H1 (cell line): ENCODE data around the gene TGM4. TPM values are rescaled to one million over a fixed set of nuclear protein-coding genes. Genes with fewer than 3 reads are reported as not detected.
"Not testable (repeated sequence)": the region's sequence is repeated elsewhere in the genome, so short reads cannot be mapped to it uniquely, and the experiment has no call there.

Experiments used
- CTCF ChIA-PET: fragments of 300-600 bp; sonication (Branson Sonifier 250); formaldehyde crosslinking; loops from one replicate; lab custom pipeline; 2021; ENCODE audit not compliant: partially characterized antibody; lab: Charles Lee
- POLR2A ChIA-PET: fragments of 300-600 bp; sonication (Branson Sonifier 250); formaldehyde crosslinking; loops from one replicate; lab custom pipeline; 2021; ENCODE audit warnings: inconsistent platforms; ENCODE audit not compliant: partially characterized antibody; lab: Charles Lee
- DNase-seq, 2 experiments: peaks; one replicate each; pipeline versions ENCODE4 v3.0.0 to v3.0.0-alpha.2; 2010 to 2022; ENCODE audit warnings: low spot score in 2 of 2, low read depth in 1 of 2, mixed read lengths in 1 of 2
- FAIRE-seq: peaks from 2 replicates; lab custom pipeline; 2011; peaks lifted over from hg19 to GRCh38; lab: Jason Lieb, UNC
- H2AFZ ChIP-seq: 2 replicates; pipeline ENCODE4 v1.8.1; 2012; ENCODE audit warnings: low read length, inconsistent platforms
- H2AK5ac ChIP-seq: 2 replicates; pipeline ENCODE4 v1.6.1; 2013; ENCODE audit warnings: low read depth, low read length
- H2BK120ac ChIP-seq: replicated peaks from 2 replicates; pipeline ENCODE3; 2013; ENCODE audit warnings: low read depth, low read length, inconsistent platforms
- H2BK12ac ChIP-seq: 2 replicates; pipeline ENCODE4 v1.6.1; 2013; ENCODE audit warnings: low read depth, low read length
- H2BK15ac ChIP-seq: 2 replicates; pipeline ENCODE4 v1.6.1; 2013; ENCODE audit warnings: low read length
- H2BK20ac ChIP-seq: 2 replicates; pipeline ENCODE4 v1.6.1; 2013; ENCODE audit warnings: low read length
- H2BK5ac ChIP-seq: 2 replicates; pipeline ENCODE4 v1.6.1; 2013; ENCODE audit warnings: low read depth, low read length
- H3K14ac ChIP-seq: 2 replicates; pipeline ENCODE4 v1.6.1; 2013; ENCODE audit warnings: inconsistent platforms; ENCODE audit not compliant: insufficient read length
- H3K18ac ChIP-seq: 2 replicates; pipeline ENCODE4 v1.6.1; 2013; ENCODE audit warnings: low read length; ENCODE audit errors: extremely low read depth
- H3K23ac ChIP-seq: 2 replicates; pipeline ENCODE4 v1.6.1; 2013; ENCODE audit warnings: inconsistent platforms; ENCODE audit not compliant: insufficient read length
- H3K23me2 ChIP-seq: 2 replicates; pipeline ENCODE4 v1.6.1; 2013; ENCODE audit warnings: low read depth, low read length
- H3K27ac ChIP-seq: 2 replicates; pipeline ENCODE4 v1.6.1; 2011; ENCODE audit warnings: low read depth, low read length, inconsistent platforms
- H3K27me3 ChIP-seq, 4 experiments: replicated peaks in 1 of 4; 1 replicate in 1 of 4; 2 replicates in 3 of 4; pipeline versions ENCODE4 v1.6.1 to v1.8.1; 2011 to 2013; ENCODE audit warnings: low read length in 3 of 4, mild to moderate bottlenecking in 3 of 4, inconsistent platforms in 2 of 4, mixed read lengths in 2 of 4, moderate library complexity in 1 of 4; ENCODE audit not compliant: control insufficient read depth in 3 of 4, insufficient read depth in 3 of 4; ENCODE audit errors: extremely low read depth in 1 of 4
- H3K36me3 ChIP-seq, 4 experiments: 2 replicates each; pipeline versions ENCODE4 v1.6.1 to v1.8.1; 2011 to 2013; ENCODE audit warnings: mild to moderate bottlenecking in 4 of 4, low read length in 3 of 4, moderate library complexity in 2 of 4, control low read depth in 1 of 4, inconsistent platforms in 1 of 4; ENCODE audit not compliant: insufficient read depth in 4 of 4, control insufficient read depth in 2 of 4
- H3K4ac ChIP-seq: replicated peaks from 2 replicates; pipeline ENCODE3; 2013; ENCODE audit warnings: low read length, low read depth, mixed read lengths, inconsistent platforms; ENCODE audit not compliant: insufficient read length
- H3K4me1 ChIP-seq, 4 experiments: replicated peaks in 1 of 4; 1 replicate in 1 of 4; 2 replicates in 3 of 4; pipeline versions ENCODE4 v1.6.1 to v1.8.1; 2011 to 2013; ENCODE audit warnings: low read length in 3 of 4, inconsistent platforms in 2 of 4, mixed read lengths in 1 of 4; ENCODE audit not compliant: insufficient read depth in 4 of 4, control insufficient read depth in 3 of 4
- H3K4me2 ChIP-seq, 2 experiments: 2 replicates each; pipeline versions ENCODE4 v1.6.1 to v1.8.1; 2011 to 2013; ENCODE audit warnings: low read depth in 2 of 2, low read length in 2 of 2, control low read depth in 1 of 2, inconsistent platforms in 1 of 2, mild to moderate bottlenecking in 1 of 2; ENCODE audit not compliant: insufficient read depth in 1 of 2
- H3K4me3 ChIP-seq, 4 experiments: fragments of 200-600, 300-600 bp in 1 of 4; sonication (generic), shearing (Covaris generic), sonication (Bioruptor Twin) in 1 of 4; 2 replicates each; pipeline versions ENCODE4 v1.5.1 to v1.8.1; 2011 to 2016; ENCODE audit warnings: low read length in 4 of 4, low read depth in 3 of 4, control low read depth in 2 of 4, inconsistent platforms in 2 of 4, mild to moderate bottlenecking in 2 of 4, mixed read lengths in 1 of 4, moderate library complexity in 1 of 4; ENCODE audit not compliant: insufficient read depth in 2 of 4; ENCODE audit errors: extremely low read depth in 1 of 4
- H3K56ac ChIP-seq: replicated peaks from 2 replicates; pipeline ENCODE3; 2013; ENCODE audit warnings: low read depth, mild to moderate bottlenecking, mixed read lengths, low read length, inconsistent platforms; ENCODE audit not compliant: insufficient read length
- H3K79me1 ChIP-seq: 2 replicates; pipeline ENCODE4 v1.6.1; 2013; ENCODE audit warnings: low read depth, low read length, control low read depth
- H3K79me2 ChIP-seq, 2 experiments: 2 replicates each; pipeline versions ENCODE4 v1.6.1 to v1.8.1; 2012 to 2013; ENCODE audit warnings: low read length in 2 of 2, mild to moderate bottlenecking in 2 of 2, inconsistent platforms in 1 of 2; ENCODE audit not compliant: insufficient read depth in 2 of 2, control insufficient read depth in 1 of 2
- H3K9ac ChIP-seq, 4 experiments: replicated peaks in 1 of 4; 1 replicate in 1 of 4; 2 replicates in 3 of 4; pipeline versions ENCODE4 v1.6.1 to v1.8.1; 2011 to 2013; ENCODE audit warnings: low read depth in 3 of 4, low read length in 3 of 4, control low read depth in 2 of 4, mild to moderate bottlenecking in 2 of 4, moderate library complexity in 2 of 4, inconsistent platforms in 1 of 4; ENCODE audit errors: extremely low read depth in 1 of 4
- H3K9me3 ChIP-seq, 2 experiments: 2 replicates each; pipeline versions ENCODE4 v1.6.1 to v1.8.1; 2012 to 2013; ENCODE audit warnings: mild to moderate bottlenecking in 2 of 2, moderate library complexity in 2 of 2, control low read depth in 1 of 2, inconsistent platforms in 1 of 2, low read depth in 1 of 2, low read length in 1 of 2, mixed read lengths in 1 of 2; ENCODE audit not compliant: insufficient read depth in 2 of 2
- H4K20me1 ChIP-seq, 2 experiments: replicated peaks in 1 of 2; 2 replicates each; pipeline versions ENCODE3 to v1.8.1; 2011 to 2013; ENCODE audit warnings: inconsistent platforms in 2 of 2, low read length in 2 of 2, mild to moderate bottlenecking in 1 of 2; ENCODE audit not compliant: insufficient read depth in 2 of 2, control insufficient read depth in 1 of 2
- H4K5ac ChIP-seq: 2 replicates; pipeline ENCODE4 v1.6.1; 2013; ENCODE audit warnings: low read length, low read depth, mixed read lengths, inconsistent platforms; ENCODE audit not compliant: insufficient read length
- H4K8ac ChIP-seq: 2 replicates; pipeline ENCODE4 v1.8.0; 2013; ENCODE audit warnings: mild to moderate bottlenecking, moderate library complexity, low read length, inconsistent platforms; ENCODE audit not compliant: insufficient read depth; ENCODE audit errors: extremely low read depth
- H4K91ac ChIP-seq: replicated peaks from 2 replicates; pipeline ENCODE3; 2013; ENCODE audit warnings: low read length, mixed read lengths, inconsistent platforms; ENCODE audit not compliant: insufficient read length
- HDAC6 ChIP-seq: IDR thresholded peaks from one replicate; pipeline ENCODE4 v1.7.1; 2012; ENCODE audit warnings: low read depth, mild to moderate bottlenecking, inconsistent platforms, low read length, moderate library complexity
- JUND ChIP-seq: IDR thresholded peaks from 2 replicates; pipeline ENCODE4 v1.6.1; 2011; ENCODE audit warnings: mild to moderate bottlenecking, improper control_type of control experiment, low read length
- WGBS, 2 experiments: shearing (Covaris generic) in 1 of 2; methylation state at CpG; one replicate each; pipeline versions ENCODE4 v1.1.6 to v1.1.7; 2013 to 2015; ENCODE audit warnings: low lambda C conversion rate in 2 of 2, mixed read lengths in 2 of 2, inconsistent platforms in 1 of 2, low coverage in 1 of 2, missing lambda C conversion rate in 1 of 2; ENCODE audit not compliant: insufficient replicate concordance in 2 of 2, insufficient coverage in 1 of 2, insufficient read length in 1 of 2; ENCODE audit errors: extremely low coverage in 1 of 2, missing lambda C conversion rate in 1 of 2; 5-methylcytosine and 5-hydroxymethylcytosine counted together
- polyA plus RNA-seq, 7 experiments: library from polyadenylated mRNA; depleted of rRNA in 3 of 7; stranded (reverse) in 5 of 7; unstranded in 2 of 7; fragments of >200 nt in 5 of 7; fragments of 200-250 nt in 2 of 7; gene quantifications; 1 replicate in 5 of 7; 2 replicates in 1 of 7; 4 replicates in 1 of 7; pipeline versions ENCODE4 v1.2.1 to v1.2.3, GENCODE V29; 2011 to 2013; ENCODE audit warnings: missing spikeins in 2 of 7, mixed read lengths in 2 of 7
- total RNA-seq: library from RNA; stranded (reverse); fragmentation: NEBNext Ultra II Directional; extraction: Animal tissue kit (Norgen Biotek cat#: 25700); gene quantifications from 2 replicates; pipeline ENCODE4 v1.2.1, GENCODE V29; 2021

TGM4 gene
- total and polyA plus RNA-seq, 2 of the 8 experiments (the other 6 are each of a cell fraction or from before 2014, with no cell fraction given) = 0.02 TPM; not detected in 1

GRCh38 chr3:44848634-44849033 lies 25.8 kb upstream of the TGM4 start (continued):
- no peak for TF ChIP-seq HDAC6
- TF ChIP-seq JUND = no peak
- TF ChIP-seq, all 59 proteins: peak for 0

- H3K9me3 ChIP-seq, H4K91ac ChIP-seq, H2BK12ac ChIP-seq, H3K4me1 ChIP-seq, H4K20me1 ChIP-seq, H3K79me1 ChIP-seq, H3K4me2 ChIP-seq, H2BK20ac ChIP-seq, POLR2A ChIA-PET, H2AK5ac ChIP-seq, H3K4me3 ChIP-seq, H3K4ac ChIP-seq, H3K18ac ChIP-seq, H4K8ac ChIP-seq, H2AFZ ChIP-seq, FAIRE-seq, H2BK120ac ChIP-seq, H2BK5ac ChIP-seq, H3K27ac ChIP-seq, H3K9ac ChIP-seq, H2BK15ac ChIP-seq, CTCF ChIA-PET, H3K56ac ChIP-seq, H3K14ac ChIP-seq, H3K23me2 ChIP-seq, H4K5ac ChIP-seq, H3K23ac ChIP-seq, H3K79me2 ChIP-seq, H3K27me3 ChIP-seq, DNase-seq: not testable (repeated sequence)
- peaks cover 5 to 26% (median 16%) of the 10 kb centered on the region in 4 experiments; a peak in 7 of 8 replicates for H3K36me3 ChIP-seq
- 94% methylated on average over 6 of the region's 6 CpGs; no CpG with 5 or more reads in 1 of the 2 experiments for WGBS, 2 experiments
Measured at GRCh38 chr3:44856663-44857062, 17.7 kb upstream of the TGM4 start.
